ENCODE results near the gene CACNA1C.

CACNA1C gene

GRCh38 chr12:2378835-2379330 lies 326.1 kb downstream of the CACNA1C start:
- DNase-seq, result no peak

GRCh38 chr12:2380946-2381345 lies 328.2 kb downstream of the CACNA1C start:
- no peak for DNase-seq

GRCh38 chr12:2382370-2383155 lies 329.8 kb downstream of the CACNA1C start:
- no peak for DNase-seq

- DNase-seq, result no peak
Observed at GRCh38 chr12:2383325-2384028, 330.7 kb downstream of the CACNA1C start.

- no peak for DNase-seq
Observed at GRCh38 chr12:2384029-2384386, 331.2 kb downstream of the CACNA1C start.

- no peak for DNase-seq
Observed at GRCh38 chr12:2384533-2385351, 332.0 kb downstream of the CACNA1C start.

DNA sequence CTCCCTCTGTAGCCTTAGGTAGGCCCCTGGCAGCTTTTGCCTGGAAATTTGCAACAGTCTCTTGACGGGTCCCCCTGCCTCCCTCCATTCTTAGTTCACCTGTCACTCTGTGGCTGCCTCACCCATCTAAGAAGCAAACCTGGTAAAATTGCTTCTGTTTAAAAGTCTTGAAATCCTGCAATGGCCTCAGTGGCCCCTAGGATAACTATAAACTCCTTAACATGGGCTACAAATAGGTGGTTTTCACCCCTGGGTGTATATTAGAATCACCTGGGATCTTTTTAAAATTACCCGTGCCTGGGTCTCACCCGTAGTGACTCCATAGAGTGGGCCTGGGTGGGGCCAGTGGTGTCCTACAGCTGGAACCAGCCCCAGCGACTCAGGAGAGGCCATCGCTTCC lies 332.7 kb downstream of the CACNA1C start:
- no peak for DNase-seq

DNA sequence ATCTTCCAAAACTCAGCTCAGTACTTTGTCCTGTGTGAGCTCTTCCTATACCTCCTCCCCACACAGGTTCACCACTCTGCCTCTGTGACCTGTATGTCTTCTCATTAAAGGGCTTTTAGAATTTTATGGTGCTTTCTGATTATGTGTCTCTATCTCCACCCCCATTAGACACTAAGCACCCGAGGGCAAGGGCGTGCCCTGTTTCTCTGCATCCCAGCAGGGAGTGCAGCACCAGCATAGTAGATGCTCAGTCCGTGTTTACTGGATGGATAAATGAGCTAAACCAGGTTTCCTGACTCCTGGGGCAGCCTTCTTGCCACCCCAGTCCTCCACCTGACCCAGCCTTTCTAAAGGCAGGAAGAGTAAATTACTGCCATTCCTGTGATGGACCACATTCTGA lies 333.8 kb downstream of the CACNA1C start:
- DNase-seq, result no peak

GRCh38 chr12:2387103-2387834 lies 334.5 kb downstream of the CACNA1C start:
- no peak for DNase-seq

DNA sequence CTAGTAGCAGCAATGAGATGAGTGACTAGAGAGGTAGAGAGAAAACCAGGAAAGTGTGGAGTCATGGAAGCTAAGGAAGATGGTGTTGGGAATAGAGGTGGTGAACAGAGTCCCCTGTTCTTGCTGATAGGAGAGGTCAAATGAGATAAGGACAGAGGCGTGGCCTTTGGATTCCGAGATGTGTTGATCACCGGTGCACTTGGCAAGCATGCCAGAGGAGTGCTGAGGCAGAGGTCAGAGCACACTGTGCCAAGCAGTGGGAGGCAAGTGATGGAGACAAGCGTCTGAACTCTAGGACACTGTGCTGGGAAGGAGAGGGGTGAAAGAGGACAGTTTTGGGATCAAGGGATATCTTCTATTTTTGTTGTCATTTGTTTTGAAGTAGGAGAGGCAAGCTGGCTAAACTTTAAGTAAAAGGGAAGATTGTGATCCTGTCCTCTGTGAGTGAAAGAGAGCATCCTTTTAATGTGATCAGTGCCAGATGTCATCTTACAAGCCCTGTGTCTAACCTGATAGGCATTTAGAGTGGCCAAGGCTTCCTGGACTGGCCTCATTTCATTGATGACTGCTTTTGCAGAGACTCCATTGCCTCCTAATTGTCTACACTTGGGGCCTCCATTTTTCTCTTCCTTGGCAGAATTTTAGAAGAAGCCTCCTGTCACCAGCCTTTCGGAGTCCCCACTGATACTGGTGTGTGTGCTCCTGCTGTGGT lies 336.4 kb downstream of the CACNA1C start:
- no peak for DNase-seq

- DNase-seq, result no peak
Observed at GRCh38 chr12:2390133-2390532, 337.3 kb downstream of the CACNA1C start.

DNA sequence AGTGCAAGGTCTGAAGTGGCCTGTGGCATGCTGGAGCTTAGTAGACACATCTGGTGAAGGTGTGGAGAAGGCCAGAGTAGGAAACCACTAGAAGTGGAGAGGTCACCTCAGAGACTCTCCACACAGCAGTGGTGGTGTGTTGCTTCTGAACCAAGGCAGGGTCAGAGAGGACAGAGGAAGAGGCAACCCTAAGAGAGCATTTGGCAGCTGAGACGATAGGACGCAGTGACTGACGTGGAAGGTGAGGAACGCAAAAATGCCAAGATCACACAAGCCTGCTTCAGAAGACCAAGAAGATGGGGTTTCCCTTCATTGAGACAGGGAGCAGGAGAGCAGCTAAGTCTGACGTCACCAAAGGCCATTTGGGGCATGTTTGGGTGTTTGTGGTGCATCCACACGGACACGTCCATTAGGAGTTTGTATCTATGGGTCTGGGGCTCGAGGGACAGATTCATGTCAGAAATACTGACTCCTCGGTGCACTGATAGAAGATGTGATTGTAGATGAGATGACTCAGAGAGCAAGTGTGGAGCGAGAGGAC lies 338.1 kb downstream of the CACNA1C start:
- DNase-seq, result no peak

DNA sequence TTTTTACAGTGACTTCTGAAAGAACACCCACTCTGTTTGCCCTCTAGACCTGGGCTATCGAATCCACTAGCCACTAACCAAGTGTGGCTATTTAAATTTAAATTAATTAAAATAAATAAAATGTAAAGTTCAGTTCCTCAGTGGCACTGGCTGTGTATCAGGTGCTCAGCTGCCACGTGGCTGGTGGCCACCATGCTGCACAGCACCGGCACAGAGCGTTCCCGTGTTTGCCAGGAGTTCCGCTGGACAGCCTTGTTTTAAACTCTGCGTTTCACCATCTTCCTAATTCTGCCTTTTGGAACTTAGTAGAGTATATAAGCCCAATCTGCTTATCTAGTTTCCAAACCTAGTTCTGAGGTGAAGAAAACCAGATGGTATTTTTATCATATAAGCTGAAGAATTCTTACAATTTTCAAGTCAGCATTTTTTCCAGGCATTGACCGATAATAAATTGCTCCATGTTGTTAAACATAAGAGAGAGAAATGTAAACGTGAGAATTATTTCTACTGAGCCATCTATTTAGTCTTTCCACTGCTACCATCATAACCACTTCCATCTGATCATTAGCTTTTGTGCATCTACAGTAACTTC lies 339.0 kb downstream of the CACNA1C start:
- DNase-seq, result no peak

- DNase-seq, result no peak
Observed at GRCh38 chr12:2393016-2393415, 340.2 kb downstream of the CACNA1C start.

DNA sequence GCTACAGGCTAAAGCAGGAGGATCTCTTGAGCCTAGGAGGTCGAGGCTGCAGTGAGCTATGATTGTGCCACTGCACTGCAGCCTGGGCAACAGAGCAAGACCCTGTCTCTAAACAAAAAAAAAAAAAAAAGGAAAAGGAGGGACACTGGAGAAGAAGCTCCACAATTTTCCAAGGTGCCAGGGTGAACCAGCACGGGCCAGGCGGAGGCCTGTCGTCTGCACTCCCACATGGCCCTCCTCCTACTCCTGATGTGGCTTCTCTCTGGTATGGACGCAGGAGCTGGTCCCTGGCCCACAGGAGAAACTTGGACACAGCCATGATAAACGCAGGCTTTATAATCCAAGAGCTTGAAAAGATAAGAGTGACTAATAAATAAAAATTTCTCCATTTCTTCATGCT lies 341.2 kb downstream of the CACNA1C start:
- no peak for DNase-seq

- DNase-seq, result peak; percentile 45
Observed at GRCh38 chr12:2395354-2395977, 342.7 kb downstream of the CACNA1C start.

GRCh38 chr12:2396448-2396871 lies 343.7 kb downstream of the CACNA1C start:
- DNase-seq, result no peak

DNA sequence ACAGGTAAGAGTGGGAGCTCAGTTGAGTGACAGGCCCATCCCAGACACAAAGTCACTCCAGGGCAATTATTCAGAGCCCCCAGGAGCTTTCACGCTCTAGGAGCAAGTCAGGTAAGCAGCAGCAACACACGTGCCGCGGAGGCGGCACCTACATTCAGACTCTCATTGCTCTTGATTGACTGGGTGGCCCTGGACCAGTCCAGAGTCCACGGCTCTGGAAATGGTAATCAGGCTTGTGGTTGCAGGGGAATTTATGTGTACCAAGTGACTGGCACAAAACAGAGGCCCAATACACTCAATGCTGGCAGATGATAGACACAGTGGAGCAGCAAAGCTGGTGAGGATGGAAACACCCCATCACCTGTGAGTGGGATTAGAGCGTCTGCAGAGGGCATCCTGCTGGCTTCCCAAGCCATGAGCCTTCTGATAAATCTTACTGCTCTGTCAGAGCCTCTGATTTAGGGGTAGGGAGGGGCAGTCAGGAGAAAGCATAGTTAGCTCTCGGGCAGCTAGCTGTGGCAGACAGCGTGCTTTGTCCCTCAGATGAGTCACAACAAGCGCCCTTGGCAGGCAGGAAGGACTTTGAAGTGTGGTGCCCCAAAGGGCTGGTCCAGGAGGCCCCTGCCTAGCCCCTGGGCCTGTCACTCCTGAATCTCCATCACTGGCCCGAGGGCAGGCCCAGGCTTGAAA lies 344.7 kb downstream of the CACNA1C start:
- no peak for DNase-seq

GRCh38 chr12:2401040-2401439 lies 348.3 kb downstream of the CACNA1C start:
- DNase-seq, result no peak

DNA sequence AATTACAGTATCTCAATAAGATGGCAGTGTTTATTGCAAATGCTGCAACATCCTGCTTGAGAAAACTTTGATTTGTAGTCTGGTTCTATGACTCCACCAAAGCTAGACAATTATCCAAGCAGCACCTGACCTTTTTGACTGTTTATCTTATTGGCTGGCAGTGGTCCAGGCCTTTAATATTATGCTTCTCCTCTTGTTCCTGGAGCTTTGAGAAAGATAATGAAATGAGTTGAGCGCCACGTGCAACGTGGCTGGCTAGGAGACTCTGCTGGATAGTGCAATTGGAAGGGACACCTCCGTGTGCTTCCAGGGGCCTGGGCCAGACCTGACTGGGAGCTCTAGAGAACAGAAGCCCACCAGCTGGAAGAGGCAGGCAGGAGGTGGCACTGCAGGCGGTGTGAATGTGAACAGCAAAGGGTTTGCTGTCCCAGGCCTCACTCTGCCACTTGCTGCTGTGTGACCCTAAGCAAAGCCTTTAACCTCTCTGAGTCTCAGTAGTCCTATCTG lies 349.3 kb downstream of the CACNA1C start:
- peak; percentile 38 for DNase-seq

All from NCI-H1092 (cell line).